Epithelial cell of proximal tubule (primary cell): ENCODE data around the gene INTS1. TPM values are rescaled to one million over a fixed set of nuclear protein-coding genes. Genes with fewer than 3 reads are reported as not detected.
A peak's percentile ranks its signal among the peaks of the same experiment; 100 is the strongest.

Experiments
- DNase-seq: peaks from one replicate; pipeline ENCODE4 v3.0.0-alpha.2; 2011; ENCODE audit warnings: low read depth
- H3K4me3 ChIP-seq: 2 replicates; pipeline ENCODE4 v1.5.1; 2011; ENCODE audit warnings: low read depth, mild to moderate bottlenecking, low read length
- total RNA-seq: library from RNA; depleted of rRNA; stranded (reverse); fragments of >200 nt; gene quantifications from 2 replicates; pipeline ENCODE4 v1.2.3, GENCODE V29; 2015
- TF ChIP-seq, protein P1 (sequence below): conservative IDR thresholded peaks from 2 replicates; pipeline ENCODE4 v1.5.1; 2012; ENCODE audit warnings: low read depth, mild to moderate bottlenecking, low read length

INTS1 gene, protein sequence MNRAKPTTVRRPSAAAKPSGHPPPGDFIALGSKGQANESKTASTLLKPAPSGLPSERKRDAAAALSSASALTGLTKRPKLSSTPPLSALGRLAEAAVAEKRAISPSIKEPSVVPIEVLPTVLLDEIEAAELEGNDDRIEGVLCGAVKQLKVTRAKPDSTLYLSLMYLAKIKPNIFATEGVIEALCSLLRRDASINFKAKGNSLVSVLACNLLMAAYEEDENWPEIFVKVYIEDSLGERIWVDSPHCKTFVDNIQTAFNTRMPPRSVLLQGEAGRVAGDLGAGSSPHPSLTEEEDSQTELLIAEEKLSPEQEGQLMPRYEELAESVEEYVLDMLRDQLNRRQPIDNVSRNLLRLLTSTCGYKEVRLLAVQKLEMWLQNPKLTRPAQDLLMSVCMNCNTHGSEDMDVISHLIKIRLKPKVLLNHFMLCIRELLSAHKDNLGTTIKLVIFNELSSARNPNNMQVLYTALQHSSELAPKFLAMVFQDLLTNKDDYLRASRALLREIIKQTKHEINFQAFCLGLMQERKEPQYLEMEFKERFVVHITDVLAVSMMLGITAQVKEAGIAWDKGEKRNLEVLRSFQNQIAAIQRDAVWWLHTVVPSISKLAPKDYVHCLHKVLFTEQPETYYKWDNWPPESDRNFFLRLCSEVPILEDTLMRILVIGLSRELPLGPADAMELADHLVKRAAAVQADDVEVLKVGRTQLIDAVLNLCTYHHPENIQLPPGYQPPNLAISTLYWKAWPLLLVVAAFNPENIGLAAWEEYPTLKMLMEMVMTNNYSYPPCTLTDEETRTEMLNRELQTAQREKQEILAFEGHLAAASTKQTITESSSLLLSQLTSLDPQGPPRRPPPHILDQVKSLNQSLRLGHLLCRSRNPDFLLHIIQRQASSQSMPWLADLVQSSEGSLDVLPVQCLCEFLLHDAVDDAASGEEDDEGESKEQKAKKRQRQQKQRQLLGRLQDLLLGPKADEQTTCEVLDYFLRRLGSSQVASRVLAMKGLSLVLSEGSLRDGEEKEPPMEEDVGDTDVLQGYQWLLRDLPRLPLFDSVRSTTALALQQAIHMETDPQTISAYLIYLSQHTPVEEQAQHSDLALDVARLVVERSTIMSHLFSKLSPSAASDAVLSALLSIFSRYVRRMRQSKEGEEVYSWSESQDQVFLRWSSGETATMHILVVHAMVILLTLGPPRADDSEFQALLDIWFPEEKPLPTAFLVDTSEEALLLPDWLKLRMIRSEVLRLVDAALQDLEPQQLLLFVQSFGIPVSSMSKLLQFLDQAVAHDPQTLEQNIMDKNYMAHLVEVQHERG (N-terminal part only)
- 88.2 and 90.1 TPM in 2 replicates for total RNA-seq

DNA sequence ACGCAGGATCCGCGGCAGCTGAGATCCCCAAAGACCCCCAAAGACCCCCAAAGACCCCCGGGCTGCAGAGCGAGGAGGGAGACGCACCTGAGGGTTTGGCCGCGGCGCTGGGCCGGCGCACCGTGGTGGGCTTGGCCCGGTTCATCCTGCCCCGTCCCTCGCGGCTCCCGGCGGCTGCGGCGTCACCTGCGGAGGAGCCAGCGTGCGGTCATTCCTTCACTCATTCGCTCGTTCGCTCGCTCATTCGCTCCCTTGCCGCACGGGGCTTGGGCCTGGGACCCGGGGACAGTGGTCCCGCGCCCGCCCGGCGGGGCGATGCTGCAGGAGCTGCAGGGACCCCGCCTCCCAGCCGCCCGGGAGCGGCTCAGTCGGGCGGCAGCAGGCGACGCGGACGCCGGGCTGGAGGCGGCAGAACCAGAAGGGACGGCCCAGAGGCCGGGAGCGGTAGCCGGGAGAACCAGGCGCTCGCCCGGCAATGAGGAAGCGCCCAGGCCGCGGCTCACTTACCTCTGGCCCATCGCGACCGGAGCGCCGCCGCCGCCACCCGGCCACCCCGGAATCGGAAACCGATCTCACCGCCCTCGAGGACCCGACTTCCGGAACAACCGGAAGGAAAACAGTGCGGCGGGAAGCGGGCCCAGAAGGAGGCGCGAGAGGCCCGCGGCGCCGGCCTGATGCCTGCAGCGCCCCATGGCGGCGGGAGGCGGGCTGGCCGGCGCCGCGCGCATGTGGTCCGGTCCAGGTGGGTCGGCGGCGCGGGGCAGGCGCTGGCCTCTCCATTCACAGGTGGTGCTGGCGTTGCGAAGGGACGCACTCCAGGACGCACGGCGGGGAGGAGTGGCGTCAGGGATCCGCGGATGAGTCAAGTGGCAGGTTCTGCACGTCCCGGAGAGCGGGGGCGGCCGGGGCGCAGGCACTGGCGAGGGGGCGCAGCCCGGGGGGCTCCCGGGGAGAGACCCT is at the start of gene INTS1:
TSS of gene INTS1 (minus strand) at position 574 of the 960 bp plus-strand sequence. CDS start at position 145, 429 bp downstream.
- H3K4me3 ChIP-seq, result peak within 1 kb of the TSS; percentile 95
- peak; percentile 30 for DNase-seq
- TF ChIP-seq, protein P1, sequence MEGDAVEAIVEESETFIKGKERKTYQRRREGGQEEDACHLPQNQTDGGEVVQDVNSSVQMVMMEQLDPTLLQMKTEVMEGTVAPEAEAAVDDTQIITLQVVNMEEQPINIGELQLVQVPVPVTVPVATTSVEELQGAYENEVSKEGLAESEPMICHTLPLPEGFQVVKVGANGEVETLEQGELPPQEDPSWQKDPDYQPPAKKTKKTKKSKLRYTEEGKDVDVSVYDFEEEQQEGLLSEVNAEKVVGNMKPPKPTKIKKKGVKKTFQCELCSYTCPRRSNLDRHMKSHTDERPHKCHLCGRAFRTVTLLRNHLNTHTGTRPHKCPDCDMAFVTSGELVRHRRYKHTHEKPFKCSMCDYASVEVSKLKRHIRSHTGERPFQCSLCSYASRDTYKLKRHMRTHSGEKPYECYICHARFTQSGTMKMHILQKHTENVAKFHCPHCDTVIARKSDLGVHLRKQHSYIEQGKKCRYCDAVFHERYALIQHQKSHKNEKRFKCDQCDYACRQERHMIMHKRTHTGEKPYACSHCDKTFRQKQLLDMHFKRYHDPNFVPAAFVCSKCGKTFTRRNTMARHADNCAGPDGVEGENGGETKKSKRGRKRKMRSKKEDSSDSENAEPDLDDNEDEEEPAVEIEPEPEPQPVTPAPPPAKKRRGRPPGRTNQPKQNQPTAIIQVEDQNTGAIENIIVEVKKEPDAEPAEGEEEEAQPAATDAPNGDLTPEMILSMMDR, result peak; percentile 69

DNA sequence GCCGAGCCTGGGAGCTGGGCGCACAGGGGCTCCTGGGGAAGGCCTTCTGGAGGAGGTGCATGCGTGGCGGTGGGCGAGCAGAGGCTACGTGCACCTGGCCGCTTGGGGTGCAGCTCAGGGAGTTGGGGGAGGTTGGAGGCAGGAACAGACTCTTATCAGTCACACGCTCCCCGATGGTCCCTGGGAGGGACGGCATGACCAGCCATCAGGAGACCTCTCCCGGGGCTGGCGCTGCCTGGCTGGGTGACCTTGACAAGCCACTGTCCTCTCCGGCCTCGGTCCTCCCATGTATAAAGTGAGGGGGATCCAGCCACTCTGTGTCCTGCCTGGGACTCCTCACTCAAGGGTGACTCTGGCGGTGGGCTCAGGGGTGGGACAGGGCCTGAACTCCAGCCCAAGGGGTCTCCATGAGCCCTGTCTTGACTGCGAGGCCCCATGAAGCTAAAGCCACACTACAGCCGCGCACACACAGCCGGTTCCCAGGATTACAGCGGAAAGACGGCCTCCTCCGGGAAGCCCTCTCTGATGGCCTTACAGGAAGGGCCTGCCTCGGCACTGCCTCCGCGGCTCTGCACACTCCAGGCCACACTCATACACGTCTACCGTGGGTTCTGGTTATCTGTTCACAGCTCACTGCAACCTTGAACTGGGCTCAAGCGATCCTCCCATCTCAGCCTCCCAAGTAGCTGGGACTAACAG is 49.5 kb upstream of the INTS1 start:
- no peak overlapping the region for H3K4me3 ChIP-seq
- TF ChIP-seq, protein P1, result no peak
- no peak for DNase-seq

DNA sequence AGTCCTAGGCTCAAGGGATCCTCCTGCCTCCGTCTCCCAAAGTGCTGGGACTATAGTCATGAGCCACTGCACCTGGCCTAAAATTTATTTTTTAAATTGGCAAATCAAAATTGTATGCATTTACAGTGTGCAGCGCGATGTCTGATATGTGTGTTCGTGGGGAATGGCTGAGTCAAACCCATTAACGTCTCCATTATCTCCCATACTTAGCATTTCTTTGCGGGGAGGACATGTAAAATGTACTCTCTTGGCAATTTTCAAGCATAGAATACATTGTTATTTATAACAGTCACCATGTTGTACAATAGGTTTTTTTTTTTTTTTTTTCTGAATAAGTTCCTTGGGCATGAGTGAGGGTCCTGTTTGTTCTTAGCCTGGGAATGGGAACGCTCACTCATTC is 48.0 kb upstream of the INTS1 start:
- TF ChIP-seq, protein P1, result no peak
- no peak for DNase-seq
- H3K4me3 ChIP-seq, result no peak overlapping the region

DNA sequence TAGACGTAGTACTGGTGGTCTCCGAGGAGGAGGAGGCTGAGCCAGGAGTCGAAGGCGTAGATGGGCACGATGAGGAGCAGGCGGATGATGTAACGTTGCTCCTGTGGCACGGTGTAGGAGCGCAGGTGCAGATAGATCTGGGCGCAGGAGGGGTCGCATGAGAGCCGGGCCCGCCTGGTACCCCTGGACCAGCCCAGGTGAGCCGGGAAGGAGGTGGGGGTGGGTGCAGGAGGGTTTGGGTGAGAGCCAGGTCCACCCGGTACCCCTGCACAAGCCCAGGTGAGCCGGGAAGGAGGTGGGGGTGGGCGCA is 46.6 kb upstream of the INTS1 start:
- H3K4me3 ChIP-seq, result no peak overlapping the region
- TF ChIP-seq, protein P1, result no peak
- DNase-seq, result no peak

DNA sequence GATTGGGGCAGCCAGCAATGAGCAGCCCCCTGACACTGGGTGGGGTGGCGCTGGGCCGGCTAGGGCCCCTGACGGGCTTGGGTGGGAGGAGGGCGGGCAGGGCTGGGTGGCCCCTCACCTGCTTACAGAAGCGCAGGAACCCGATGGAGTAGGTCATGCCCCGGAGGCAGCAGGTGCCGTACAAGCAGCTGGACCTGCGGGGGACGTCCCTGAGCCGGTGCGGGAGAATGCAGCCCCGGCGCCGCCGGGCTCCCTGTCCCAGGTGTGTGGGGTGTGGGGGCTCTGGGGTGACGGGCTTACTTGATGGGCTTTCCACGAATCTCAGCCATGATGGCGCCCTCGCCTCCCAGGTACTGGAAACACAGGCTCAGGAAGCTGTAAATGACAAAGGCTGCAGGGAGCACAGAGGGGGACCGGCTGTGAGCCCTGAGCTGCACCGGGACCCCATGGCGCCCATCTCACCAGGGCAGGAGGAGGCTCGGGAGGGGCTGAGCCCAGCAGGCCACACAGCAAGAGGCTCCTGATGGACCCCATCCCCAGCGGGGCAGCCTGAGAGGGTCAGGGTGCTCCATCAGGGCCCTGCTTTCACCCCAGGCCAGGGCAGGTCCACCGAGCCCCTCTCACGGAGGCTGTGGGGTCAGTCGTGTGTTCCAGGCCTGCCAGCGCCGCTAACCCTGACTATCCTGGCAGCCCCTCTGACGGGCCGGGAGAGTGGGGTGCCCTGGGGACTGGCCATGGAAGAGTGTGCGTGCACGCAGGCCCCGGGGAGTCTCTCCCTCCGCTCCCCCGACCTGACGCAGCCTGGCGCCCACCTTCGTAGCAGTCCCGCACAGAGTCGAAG is 46.0 kb upstream of the INTS1 start:
- DNase-seq, result no peak
- TF ChIP-seq, protein P1, result no peak
- H3K4me3 ChIP-seq, result no peak overlapping the region
